ENCODE measurements around the gene MBOAT7. TPM values are rescaled to one million over a fixed set of nuclear protein-coding genes. Genes with fewer than 3 reads are reported as not detected.

The MBOAT7 gene
- polyA plus RNA-seq, 1 donor from 2014 or later: 19.0 TPM

DNA sequence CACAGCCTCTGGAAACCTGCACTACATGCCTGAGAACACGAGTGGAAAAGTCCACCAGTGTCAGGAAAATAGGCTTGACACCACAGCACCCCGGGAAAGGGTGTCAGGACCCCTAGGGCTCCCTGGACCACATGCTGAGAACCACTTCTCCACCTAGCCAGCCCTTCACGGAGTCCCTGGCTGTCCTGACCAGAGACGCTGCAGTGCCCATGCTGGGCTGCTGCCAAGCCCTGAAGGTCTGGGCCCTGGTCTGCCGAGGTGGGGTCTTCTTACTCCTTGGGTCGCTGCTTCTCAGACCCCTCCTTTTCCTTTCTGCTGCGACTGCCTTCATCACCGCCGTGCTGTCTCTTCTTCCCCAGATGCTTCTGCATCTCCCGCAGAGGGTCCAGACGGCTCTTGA lies 32.9 kb downstream of the MBOAT7 start:
- Histone ChIP-seq H3K27ac (ENCODE audit: low read length) (no peak overlapping the region), H2AFZ (ENCODE audit: low read depth, low read length) (no peak overlapping the region), H3K9me3 (ENCODE audit: low read length) (no peaks in the 10 kb centered on the region), H3F3A (ENCODE audit: insufficient read depth, low read length, poor library complexity, severe bottlenecking) (no peaks in the 10 kb centered on the region), H3K9ac (ENCODE audit: low read length) (no peak overlapping the region), H3K79me2 (replicated peaks; ENCODE audit: insufficient read depth, low read length) (peaks cover 9% of the 10 kb centered on the region), H3K4me2 (ENCODE audit: low read length) (no peak overlapping the region), H3K9me2 (ENCODE audit: insufficient read depth, low read length) (no peaks in the 10 kb centered on the region), H4K20me1 (ENCODE audit: insufficient read depth) (no peaks in the 10 kb centered on the region), H3K36me3 (ENCODE audit: insufficient read depth, low read length) (no peaks in the 10 kb centered on the region), H3K27me3 (ENCODE audit: insufficient read depth, low read depth, low read length) (no peaks in the 10 kb centered on the region), H3K4me3 (ENCODE audit: low read length) (no peak overlapping the region)
- TF ChIP-seq EZH2 (IDR thresholded peaks at IDR 0.05; ENCODE audit: borderline replicate concordance, insufficient read depth, low read length, poor library complexity, severe bottlenecking): no peak
- TF ChIP-seq SMC3 (conservative IDR thresholded peaks at IDR 0.05; ENCODE audit: poor library complexity): no peak
- TF ChIP-seq CTCF (IDR thresholded peaks at IDR 0.05; ENCODE audit: poor library complexity, severe bottlenecking): no peak
- TF ChIP-seq EP300 (conservative IDR thresholded peaks at IDR 0.05; ENCODE audit: poor library complexity, severe bottlenecking): no peak
- TF ChIP-seq POLR2AphosphoS5 (IDR thresholded peaks at IDR 0.05): no peak
- no peak for TF ChIP-seq REST (IDR thresholded peaks at IDR 0.05; ENCODE audit: borderline replicate concordance)
- TF ChIP-seq TAF1 (IDR thresholded peaks at IDR 0.05; ENCODE audit: low read depth): no peak
- TF ChIP-seq RAD21 (conservative IDR thresholded peaks at IDR 0.05): no peak
- no peak for TF ChIP-seq MXI1 (conservative IDR thresholded peaks at IDR 0.05; ENCODE audit: poor library complexity, severe bottlenecking)

DNA sequence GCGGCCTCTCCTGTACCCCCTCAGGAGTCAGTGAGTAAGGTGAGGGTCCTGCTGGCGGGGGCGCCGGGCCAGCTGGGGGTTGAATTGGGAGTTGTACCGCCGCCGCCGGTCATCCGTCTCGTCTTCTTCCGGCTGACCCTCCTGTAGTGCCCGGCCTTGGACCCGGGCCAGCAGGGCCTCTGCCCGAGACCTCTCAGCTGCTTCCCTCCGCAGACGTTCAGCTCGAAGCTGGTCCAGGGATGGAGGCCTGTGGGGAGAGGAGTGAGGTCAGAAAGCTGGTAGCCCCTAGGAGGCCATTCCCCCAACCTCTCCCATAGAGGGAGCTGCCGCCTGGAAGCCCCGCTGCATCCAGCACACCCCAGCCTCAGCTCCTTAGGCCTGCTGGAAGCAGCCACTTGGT lies 33.7 kb downstream of the MBOAT7 start:
- Histone ChIP-seq H3K9me3 (ENCODE audit: low read length) (no peaks in the 10 kb centered on the region), H3F3A (ENCODE audit: insufficient read depth, low read length, poor library complexity, severe bottlenecking) (no peaks in the 10 kb centered on the region), H3K79me2 (replicated peaks; ENCODE audit: insufficient read depth, low read length) (peaks cover 9% of the 10 kb centered on the region), H4K20me1 (ENCODE audit: insufficient read depth) (no peaks in the 10 kb centered on the region), H3K27ac (ENCODE audit: low read length) (no peak overlapping the region), H3K9me2 (ENCODE audit: insufficient read depth, low read length) (no peaks in the 10 kb centered on the region), H3K36me3 (ENCODE audit: insufficient read depth, low read length) (no peaks in the 10 kb centered on the region), H2AFZ (ENCODE audit: low read depth, low read length) (no peak overlapping the region), H3K4me3 (ENCODE audit: low read length) (no peak overlapping the region), H3K9ac (ENCODE audit: low read length) (no peak overlapping the region), H3K4me2 (ENCODE audit: low read length) (no peak overlapping the region), H3K27me3 (ENCODE audit: insufficient read depth, low read depth, low read length) (no peaks in the 10 kb centered on the region)
- TF ChIP-seq RAD21 (conservative IDR thresholded peaks at IDR 0.05) (no peak), POLR2AphosphoS5 (IDR thresholded peaks at IDR 0.05) (no peak), MXI1 (conservative IDR thresholded peaks at IDR 0.05; ENCODE audit: poor library complexity, severe bottlenecking) (no peak), REST (IDR thresholded peaks at IDR 0.05; ENCODE audit: borderline replicate concordance) (no peak), SMC3 (conservative IDR thresholded peaks at IDR 0.05; ENCODE audit: poor library complexity) (no peak)

All from neural cell (in vitro differentiated cells).